Suprapubic skin (tissue), 4 donors: ENCODE results near the gene SLC16A11. TPM values are rescaled to one million over a fixed set of nuclear protein-coding genes. Genes with fewer than 3 reads are reported as not detected.

Experiments
- DNase-seq, 2 donors: peaks; one replicate each; pipeline ENCODE4 v3.0.0-alpha.2; 2019; ENCODE audit warnings: low spot score in 2 of 2
- H3K27ac ChIP-seq: fragments of 200-600 bp; sonication (generic); one replicate; pipeline ENCODE4 v1.5.1; 2019
- H3K27me3 ChIP-seq: fragments of 200-600 bp; sonication (generic); one replicate; pipeline ENCODE4 v1.5.1; 2019
- H3K36me3 ChIP-seq: fragments of 200-600 bp; sonication (generic); one replicate; pipeline ENCODE4 v1.5.1; 2019
- H3K4me1 ChIP-seq: fragments of 200-600 bp; sonication (generic); one replicate; pipeline ENCODE4 v1.5.1; 2019
- H3K4me3 ChIP-seq: fragments of 200-600 bp; sonication (generic); one replicate; pipeline ENCODE4 v1.5.1; 2019; ENCODE audit warnings: mild to moderate bottlenecking
- H3K9me3 ChIP-seq: fragments of 200-600 bp; sonication (generic); one replicate; pipeline ENCODE4 v1.5.1; 2019
- EP300 ChIP-seq: sonication (generic); formaldehyde crosslinking; IDR thresholded peaks from one replicate; pipeline ENCODE4 v1.6.1; 2017; ENCODE audit warnings: antibody characterized with exemption
- POLR2A ChIP-seq, 2 donors: fragments of 450-650 bp; IDR thresholded peaks; one replicate each; pipeline ENCODE4 v1.6.1; 2017; ENCODE audit warnings: antibody characterized with exemption in 2 of 2, mild to moderate bottlenecking in 2 of 2, moderate library complexity in 2 of 2
- POLR2AphosphoS5 ChIP-seq, 3 donors: sonication (generic); formaldehyde crosslinking; IDR thresholded peaks; one replicate each; pipeline ENCODE4 v1.6.1; 2017; ENCODE audit warnings: antibody characterized with exemption in 3 of 3
- WGBS: methylation state at CpG from one replicate; pipeline ENCODE4 v1.1.5; 2018; 5-methylcytosine and 5-hydroxymethylcytosine counted together
- total RNA-seq, 4 donors: library from RNA; depleted of rRNA; stranded (reverse); fragments of >200 nt; gene quantifications; one replicate each; pipeline ENCODE4 v1.1.0, GENCODE V29; 2016
- TF ChIP-seq, protein P1 (sequence below), 2 donors: fragments of 200-600 bp in 1 of 2; fragments of 450-650 bp in 1 of 2; sonication (generic) in 1 of 2; IDR thresholded peaks; one replicate each; pipeline ENCODE4 v1.5.1; 2016 to 2019; ENCODE audit warnings: antibody characterized with exemption in 2 of 2, mild to moderate bottlenecking in 1 of 2, moderate library complexity in 1 of 2

Gene SLC16A11
- total RNA-seq, 4 donors from 2014 or later = 0.26 to 10.8 (median 5.5) TPM

DNA sequence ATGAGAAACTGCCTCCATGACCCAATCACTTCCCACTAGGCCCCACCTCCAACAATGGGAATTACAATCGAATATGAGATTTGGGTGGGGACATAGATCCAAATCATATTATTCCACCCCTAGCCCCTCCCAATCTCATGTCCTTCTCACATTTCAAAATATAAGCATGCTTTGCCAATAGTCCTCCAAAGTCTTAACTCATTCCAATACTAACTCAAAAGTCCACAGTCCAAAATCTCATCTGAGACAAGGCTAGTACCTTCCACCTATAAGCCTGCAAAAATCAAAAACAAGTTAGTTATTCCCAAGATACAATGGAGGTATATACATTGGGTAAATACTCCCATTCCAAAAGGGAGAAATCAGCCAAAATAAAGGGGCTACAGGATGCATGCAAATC is 23.3 kb upstream of the SLC16A11 start:
- Histone ChIP-seq H3K4me3 (no peak overlapping the region), H3K9me3 (peaks cover 9% of the 10 kb centered on the region), H3K4me1 (no peaks in the 10 kb centered on the region), H3K36me3 (no peaks in the 10 kb centered on the region), H3K27ac (no peak overlapping the region), H3K27me3 (peaks cover 3% of the 10 kb centered on the region)
- WGBS = 73% methylated on average over 1 of the region's 1 CpG
- TF ChIP-seq, protein P1, sequence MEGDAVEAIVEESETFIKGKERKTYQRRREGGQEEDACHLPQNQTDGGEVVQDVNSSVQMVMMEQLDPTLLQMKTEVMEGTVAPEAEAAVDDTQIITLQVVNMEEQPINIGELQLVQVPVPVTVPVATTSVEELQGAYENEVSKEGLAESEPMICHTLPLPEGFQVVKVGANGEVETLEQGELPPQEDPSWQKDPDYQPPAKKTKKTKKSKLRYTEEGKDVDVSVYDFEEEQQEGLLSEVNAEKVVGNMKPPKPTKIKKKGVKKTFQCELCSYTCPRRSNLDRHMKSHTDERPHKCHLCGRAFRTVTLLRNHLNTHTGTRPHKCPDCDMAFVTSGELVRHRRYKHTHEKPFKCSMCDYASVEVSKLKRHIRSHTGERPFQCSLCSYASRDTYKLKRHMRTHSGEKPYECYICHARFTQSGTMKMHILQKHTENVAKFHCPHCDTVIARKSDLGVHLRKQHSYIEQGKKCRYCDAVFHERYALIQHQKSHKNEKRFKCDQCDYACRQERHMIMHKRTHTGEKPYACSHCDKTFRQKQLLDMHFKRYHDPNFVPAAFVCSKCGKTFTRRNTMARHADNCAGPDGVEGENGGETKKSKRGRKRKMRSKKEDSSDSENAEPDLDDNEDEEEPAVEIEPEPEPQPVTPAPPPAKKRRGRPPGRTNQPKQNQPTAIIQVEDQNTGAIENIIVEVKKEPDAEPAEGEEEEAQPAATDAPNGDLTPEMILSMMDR (IDR thresholded peaks at IDR 0.05) = no peak
- TF ChIP-seq POLR2AphosphoS5 (IDR thresholded peaks at IDR 0.05) (no peak), EP300 (no peak), POLR2A (IDR thresholded peaks at IDR 0.05) (no peak)
- no peak for DNase-seq

DNA sequence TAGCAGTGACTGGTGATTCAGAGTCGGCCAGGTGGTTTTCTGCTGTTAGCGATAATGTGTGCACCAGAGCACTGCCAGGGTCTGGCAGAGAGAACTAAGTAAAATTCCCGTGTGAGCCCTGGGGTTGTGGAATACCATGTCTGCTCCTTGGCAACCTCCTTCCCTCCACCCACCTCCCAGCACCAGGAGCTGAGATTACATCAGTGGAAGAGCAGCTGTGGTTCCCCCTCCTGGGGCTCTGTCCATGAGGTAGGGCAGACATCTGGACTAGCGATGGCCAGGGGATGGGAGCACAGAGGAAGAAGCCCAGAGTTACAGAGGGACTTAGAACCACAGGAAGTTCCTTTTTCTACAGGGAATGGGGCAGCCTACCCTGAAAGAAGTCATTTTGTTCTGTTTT is 20.4 kb upstream of the SLC16A11 start:
- DNase-seq = no peak
- Histone ChIP-seq H3K4me3 (no peak overlapping the region), H3K4me1 (peaks cover 6% of the 10 kb centered on the region), H3K36me3 (no peaks in the 10 kb centered on the region), H3K9me3 (peaks cover 9% of the 10 kb centered on the region), H3K27me3 (peaks cover 3% of the 10 kb centered on the region), H3K27ac (no peak overlapping the region)
- TF ChIP-seq, protein P1 (IDR thresholded peaks at IDR 0.05) = no peak
- TF ChIP-seq POLR2A (IDR thresholded peaks at IDR 0.05) (no peak), POLR2AphosphoS5 (IDR thresholded peaks at IDR 0.05) (no peak), EP300 (no peak)
- 21% methylated on average over 3 of the region's 4 CpGs for WGBS

DNA sequence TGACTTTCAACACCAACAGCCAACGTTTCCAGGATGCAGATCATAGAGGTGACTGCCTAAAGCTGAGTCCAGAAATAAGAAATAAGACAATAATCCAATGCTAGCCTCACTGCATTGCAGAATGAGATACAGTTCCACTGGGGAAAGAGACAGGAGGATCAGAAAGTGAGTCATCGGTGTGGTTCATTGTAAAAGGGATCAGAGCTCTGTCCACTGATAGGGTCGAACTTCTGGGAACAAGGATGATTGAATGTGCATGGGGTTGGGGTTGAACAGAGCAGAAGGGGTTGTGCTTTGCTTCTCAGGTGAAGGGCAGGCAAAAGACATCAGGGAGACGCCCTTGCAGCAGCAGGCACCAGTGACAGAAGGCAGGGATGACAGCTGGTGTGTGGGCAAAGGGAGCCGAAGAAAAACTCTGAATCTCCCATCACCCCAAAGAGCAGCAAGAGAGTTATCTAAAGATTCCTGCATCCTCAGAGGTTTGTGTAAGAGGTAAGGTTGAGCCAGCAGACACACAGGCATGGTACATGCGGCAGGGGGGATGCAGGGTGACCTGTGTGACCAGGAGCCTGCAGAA is 19.7 kb upstream of the SLC16A11 start:
- WGBS = 70% methylated on average over 6 of the region's 6 CpGs
- Histone ChIP-seq H3K9me3 (peaks cover 9% of the 10 kb centered on the region), H3K4me1 (peaks cover 6% of the 10 kb centered on the region), H3K27me3 (peaks cover 3% of the 10 kb centered on the region), H3K36me3 (no peaks in the 10 kb centered on the region), H3K4me3 (no peak overlapping the region), H3K27ac (no peak overlapping the region)
- TF ChIP-seq POLR2A (IDR thresholded peaks at IDR 0.05) = no peak
- no peak for TF ChIP-seq EP300
- no peak for TF ChIP-seq POLR2AphosphoS5 (IDR thresholded peaks at IDR 0.05)
- TF ChIP-seq, protein P1 (IDR thresholded peaks at IDR 0.05) = no peak
- DNase-seq = no peak

DNA sequence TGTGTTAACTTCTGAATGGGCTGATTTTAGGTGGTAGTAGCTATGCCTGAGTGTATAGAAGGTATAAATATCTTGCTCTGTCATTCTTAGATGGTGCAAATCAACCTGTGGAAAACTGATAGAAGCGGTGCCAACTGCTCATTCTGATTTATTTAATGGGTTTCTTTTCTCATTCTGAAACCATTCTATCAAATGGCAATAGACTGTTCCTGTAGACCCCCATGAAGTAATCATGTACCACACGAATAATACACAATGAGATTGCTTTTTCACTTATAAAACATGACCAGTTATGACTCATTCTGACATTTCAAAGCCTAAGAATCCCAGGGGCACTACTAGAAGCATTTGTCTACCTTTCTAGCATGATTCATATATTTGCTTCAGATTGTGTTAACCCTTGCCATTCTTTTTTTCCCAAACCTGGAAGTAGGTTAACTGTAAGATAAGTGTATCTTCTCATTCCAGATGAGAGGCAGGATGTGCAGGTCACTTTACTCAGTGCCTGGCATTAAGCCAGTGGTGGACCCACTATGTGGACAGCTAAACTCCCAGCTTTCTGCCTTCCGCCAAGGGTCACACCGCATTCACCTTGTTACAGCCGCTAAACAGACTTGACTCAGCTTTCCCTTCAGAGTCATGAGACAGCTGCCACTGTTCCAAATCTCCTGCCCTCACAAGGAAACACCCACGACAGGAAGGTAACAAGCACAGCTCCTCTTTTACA is 16.4 kb upstream of the SLC16A11 start:
- 28% methylated on average over 6 of the region's 6 CpGs for WGBS
- Histone ChIP-seq H3K4me3 (no peak overlapping the region), H3K4me1 (peaks cover 6% of the 10 kb centered on the region), H3K36me3 (no peaks in the 10 kb centered on the region), H3K27me3 (peaks cover under 1% of the 10 kb centered on the region), H3K9me3 (no peaks in the 10 kb centered on the region), H3K27ac (no peak overlapping the region)
- no peak for DNase-seq
- no peak for TF ChIP-seq EP300

DNA sequence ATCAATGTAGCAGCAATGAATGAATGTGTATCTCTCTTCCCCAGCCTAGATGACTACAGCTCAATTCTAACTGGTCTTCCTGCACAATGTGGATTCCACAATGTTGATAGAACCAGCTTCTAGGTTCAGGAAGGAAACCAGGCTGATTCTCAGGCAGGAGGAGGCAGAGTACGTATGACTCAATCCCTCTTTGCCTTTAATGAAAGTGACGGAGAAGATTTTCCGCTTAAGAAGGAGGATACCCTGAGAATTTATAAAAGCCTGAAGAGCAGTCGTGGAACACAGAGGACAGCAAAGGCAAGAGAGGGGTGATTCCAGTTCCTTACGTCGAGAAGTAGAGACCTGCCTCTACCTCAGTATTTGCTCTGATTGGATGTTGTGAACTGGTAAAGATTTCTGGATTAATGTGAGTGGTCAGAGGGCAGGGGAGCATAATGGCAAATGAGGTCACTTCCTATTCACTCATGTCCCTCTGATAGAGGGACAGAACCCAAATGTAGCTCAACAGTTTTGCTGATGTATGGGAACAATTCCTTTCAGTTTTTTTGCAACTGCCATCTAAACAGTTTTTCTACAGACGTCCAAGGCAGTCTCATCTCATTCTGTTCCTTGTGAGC is 15.0 kb upstream of the SLC16A11 start:
- H3K27ac ChIP-seq = no peak overlapping the region
- TF ChIP-seq, protein P1 (IDR thresholded peaks at IDR 0.05) = no peak
- TF ChIP-seq POLR2AphosphoS5 (IDR thresholded peaks at IDR 0.05) (no peak), EP300 (no peak), POLR2A (IDR thresholded peaks at IDR 0.05) (no peak)
- peaks cover 6% of the 10 kb centered on the region for H3K4me1 ChIP-seq
- H3K27me3 ChIP-seq = no peaks in the 10 kb centered on the region
- no peaks in the 10 kb centered on the region for H3K36me3 ChIP-seq
- WGBS = 51% methylated on average over 7 of the region's 7 CpGs
- no peak for DNase-seq
- H3K9me3 ChIP-seq = no peaks in the 10 kb centered on the region
- H3K4me3 ChIP-seq = no peak overlapping the region
